C4-2B (cell line): ENCODE results near the gene OPCML.

Source experiments
- H3K27ac ChIP-seq: fragments of 450-650 bp; 2 replicates; pipeline ENCODE4 v1.5.1; 2017
- ZFX ChIP-seq: fragments of 450-650 bp; IDR thresholded peaks from 2 replicates; pipeline ENCODE4 v1.6.1; 2017
- TF ChIP-seq, protein P1 (sequence below): fragments of 450-650 bp; conservative IDR thresholded peaks from 2 replicates; pipeline ENCODE4 v1.5.1; 2017; ENCODE audit warnings: mild to moderate bottlenecking

OPCML gene

DNA sequence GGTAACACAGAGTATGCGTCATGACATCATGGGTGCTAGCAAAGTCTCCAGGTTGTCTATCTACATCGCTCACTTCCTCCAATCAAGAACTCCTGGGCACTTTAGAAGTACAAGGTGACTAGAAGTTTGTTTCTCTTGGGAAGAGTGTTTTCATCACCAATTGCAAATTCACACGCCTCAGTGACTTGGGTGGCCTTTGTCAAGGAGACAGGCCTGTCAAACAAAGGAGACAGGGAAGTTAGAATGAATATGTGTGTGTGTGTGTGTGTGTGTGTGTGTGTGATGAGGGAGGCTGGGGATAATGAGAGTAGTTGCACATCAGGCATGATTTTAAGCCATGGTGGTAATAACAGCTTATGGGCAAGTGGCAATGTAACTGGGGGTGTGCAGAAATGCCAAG, 953.2 kb downstream of the OPCML start:
- TF ChIP-seq ZFX: no peak
- TF ChIP-seq, protein P1, sequence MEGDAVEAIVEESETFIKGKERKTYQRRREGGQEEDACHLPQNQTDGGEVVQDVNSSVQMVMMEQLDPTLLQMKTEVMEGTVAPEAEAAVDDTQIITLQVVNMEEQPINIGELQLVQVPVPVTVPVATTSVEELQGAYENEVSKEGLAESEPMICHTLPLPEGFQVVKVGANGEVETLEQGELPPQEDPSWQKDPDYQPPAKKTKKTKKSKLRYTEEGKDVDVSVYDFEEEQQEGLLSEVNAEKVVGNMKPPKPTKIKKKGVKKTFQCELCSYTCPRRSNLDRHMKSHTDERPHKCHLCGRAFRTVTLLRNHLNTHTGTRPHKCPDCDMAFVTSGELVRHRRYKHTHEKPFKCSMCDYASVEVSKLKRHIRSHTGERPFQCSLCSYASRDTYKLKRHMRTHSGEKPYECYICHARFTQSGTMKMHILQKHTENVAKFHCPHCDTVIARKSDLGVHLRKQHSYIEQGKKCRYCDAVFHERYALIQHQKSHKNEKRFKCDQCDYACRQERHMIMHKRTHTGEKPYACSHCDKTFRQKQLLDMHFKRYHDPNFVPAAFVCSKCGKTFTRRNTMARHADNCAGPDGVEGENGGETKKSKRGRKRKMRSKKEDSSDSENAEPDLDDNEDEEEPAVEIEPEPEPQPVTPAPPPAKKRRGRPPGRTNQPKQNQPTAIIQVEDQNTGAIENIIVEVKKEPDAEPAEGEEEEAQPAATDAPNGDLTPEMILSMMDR: no peak
- no peak overlapping the region for H3K27ac ChIP-seq

- TF ChIP-seq, protein P1: no peak
- no peak for TF ChIP-seq ZFX
- no peak overlapping the region for H3K27ac ChIP-seq
Observed at GRCh38 chr11:132578580-132578979, 953.7 kb downstream of the OPCML start.

GRCh38 chr11:132576706-132577105, 955.6 kb downstream of the OPCML start:
- TF ChIP-seq, protein P1: no peak
- no peak for TF ChIP-seq ZFX
- H3K27ac ChIP-seq: no peak overlapping the region

- TF ChIP-seq, protein P1: no peak
- TF ChIP-seq ZFX: no peak
- no peak overlapping the region for H3K27ac ChIP-seq
Observed at GRCh38 chr11:132564091-132564885, 968.0 kb downstream of the OPCML start.

- TF ChIP-seq ZFX: no peak
- TF ChIP-seq, protein P1: no peak
- H3K27ac ChIP-seq: no peak overlapping the region
Observed at GRCh38 chr11:132563050-132563449, 969.3 kb downstream of the OPCML start.

DNA sequence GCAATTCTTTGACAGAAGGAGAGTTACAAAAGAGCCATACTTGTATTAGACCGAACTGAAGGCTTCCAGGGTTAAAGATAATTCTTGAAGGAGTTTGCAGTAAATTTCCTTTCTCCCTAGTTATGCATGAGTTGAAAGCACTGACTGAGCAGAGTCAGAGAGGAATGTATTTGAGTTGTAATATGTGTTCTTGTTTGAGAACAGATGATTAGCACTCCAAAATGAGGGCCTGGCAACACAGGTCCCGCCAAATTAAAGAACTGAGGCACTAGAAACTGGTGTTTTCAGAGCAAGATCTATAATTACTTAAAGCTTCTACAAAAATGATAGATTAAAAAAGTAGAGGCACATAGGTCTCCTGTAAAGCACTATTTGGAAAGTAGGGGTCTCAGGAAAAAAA, 970.4 kb downstream of the OPCML start:
- TF ChIP-seq ZFX: no peak
- no peak overlapping the region for H3K27ac ChIP-seq

GRCh38 chr11:132559331-132560036, 972.8 kb downstream of the OPCML start:
- TF ChIP-seq ZFX: no peak
- TF ChIP-seq, protein P1: no peak
- no peak overlapping the region for H3K27ac ChIP-seq
